Mucosa of rectum (tissue), 2 donors: ENCODE data around the gene LGR4.

Source experiments
- H3K27ac ChIP-seq, 2 donors: one replicate each; pipeline ENCODE4 v1.7.0; 2013; ENCODE audit warnings: inconsistent platforms in 2 of 2, low read depth in 2 of 2, low read length in 2 of 2
- H3K27me3 ChIP-seq, 2 donors: one replicate each; pipeline ENCODE4 v1.7.0; 2013; ENCODE audit warnings: low read length in 2 of 2; ENCODE audit not compliant: control insufficient read depth in 2 of 2, insufficient read depth in 2 of 2
- H3K36me3 ChIP-seq, 2 donors: one replicate each; pipeline ENCODE4 v1.7.0; 2013; ENCODE audit warnings: low read length in 2 of 2; ENCODE audit not compliant: control insufficient read depth in 2 of 2, insufficient read depth in 2 of 2
- H3K4me1 ChIP-seq, 2 donors: one replicate each; pipeline ENCODE4 v1.7.0; 2013; ENCODE audit warnings: low read length in 2 of 2, mild to moderate bottlenecking in 1 of 2; ENCODE audit not compliant: control insufficient read depth in 2 of 2, insufficient read depth in 2 of 2
- H3K4me3 ChIP-seq, 2 donors: one replicate each; pipeline ENCODE4 v1.7.0; 2013; ENCODE audit warnings: low read length in 2 of 2
- H3K9ac ChIP-seq, 2 donors: one replicate each; pipeline ENCODE4 v1.7.0; 2013; ENCODE audit warnings: low read length in 2 of 2, low read depth in 1 of 2, mild to moderate bottlenecking in 1 of 2
- H3K9me3 ChIP-seq, 2 donors: one replicate each; pipeline ENCODE4 v1.7.0; 2013; ENCODE audit warnings: low read length in 2 of 2; ENCODE audit not compliant: control insufficient read depth in 2 of 2
- donor health status: healthy.
- donor health status: Normal muscosa, but diverticular disease.

LGR4 gene

DNA sequence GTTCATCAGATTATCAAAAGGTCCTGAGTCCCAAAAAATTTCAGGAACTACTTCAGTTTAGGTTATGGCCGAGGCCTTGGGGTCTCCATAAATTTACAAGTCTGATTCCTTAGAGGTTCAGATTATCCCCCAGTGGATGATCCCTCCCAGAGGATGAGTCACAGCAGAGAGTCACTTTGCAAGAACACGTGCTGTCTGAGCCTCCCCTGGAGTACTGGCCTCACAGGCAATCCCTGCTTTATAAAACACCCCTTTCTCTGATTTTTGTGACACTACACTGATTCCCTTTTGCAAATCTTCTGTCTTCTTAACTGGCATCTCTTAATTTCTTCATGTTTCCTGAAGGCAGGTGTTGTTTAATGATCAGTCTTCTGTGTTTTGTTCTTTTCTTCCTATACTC, 154.8 kb downstream of the LGR4 start:
- H3K4me1 ChIP-seq = no peaks in the 10 kb centered on the region
- no peaks in the 10 kb centered on the region for H3K9me3 ChIP-seq
- no peaks in the 10 kb centered on the region for H3K27me3 ChIP-seq
- no peaks in the 10 kb centered on the region for H3K36me3 ChIP-seq
- H3K27ac ChIP-seq = no peak overlapping the region
- H3K9ac ChIP-seq = no peak overlapping the region
- H3K4me3 ChIP-seq = no peak overlapping the region
